Measurements from ENCODE around the gene DIO2. TPM values are rescaled to one million over a fixed set of nuclear protein-coding genes. Genes with fewer than 3 reads are reported as not detected.

The DIO2 gene
- total RNA-seq, 2 donors from 2014 or later, result 0.37 to 1.9 TPM

DNA sequence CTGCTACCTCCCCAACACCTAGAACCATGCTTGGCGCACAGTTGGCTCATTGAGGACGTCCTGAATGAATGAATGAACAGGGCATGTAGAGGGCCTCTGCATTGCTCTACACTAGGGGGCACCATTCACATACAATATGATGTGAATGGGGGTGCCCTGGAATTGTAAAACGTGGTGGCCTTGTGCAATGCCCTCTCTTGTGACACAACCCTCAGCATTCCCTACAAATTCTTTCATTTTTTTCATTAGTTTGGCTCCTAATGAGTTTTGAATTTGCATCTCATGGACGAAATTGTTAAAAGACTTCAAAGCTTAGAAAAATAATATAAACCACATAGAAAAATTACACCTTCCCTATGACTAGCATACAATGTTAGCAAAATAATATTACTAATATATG, 2.3 kb upstream of the DIO2 start:
- Histone ChIP-seq H3K27ac (no peak overlapping the region), H3K9me3 (no peaks in the 10 kb centered on the region), H3K4me1 (no peaks in the 10 kb centered on the region), H3K36me3 (no peaks in the 10 kb centered on the region), H3K4me3 (no peak overlapping the region), H3K27me3 (no peaks in the 10 kb centered on the region), H3K9ac (ENCODE audit: low read depth in 2 of 2, low read length in 2 of 2) (no peak overlapping the region)
- peak; percentile 43 for DNase-seq
- intact Hi-C loops (cut with DNase I), result no loop called here
- peak; percentile 26 for TF ChIP-seq CTCF (IDR thresholded peaks at IDR 0.05)

- Histone ChIP-seq H3K27me3 (no peaks in the 10 kb centered on the region), H3K4me3 (no peak overlapping the region), H3K36me3 (no peaks in the 10 kb centered on the region), H3K9me3 (no peaks in the 10 kb centered on the region), H3K4me1 (no peaks in the 10 kb centered on the region), H3K9ac (ENCODE audit: low read depth in 2 of 2, low read length in 2 of 2) (no peak overlapping the region), H3K27ac (no peak overlapping the region)
- intact Hi-C loops (cut with DNase I), result no loop called here
- no peak for DNase-seq
- no peak for TF ChIP-seq CTCF (IDR thresholded peaks at IDR 0.05)
Observed at GRCh38 chr14:80212023-80212397, 706 bp upstream of the DIO2 start.

GRCh38 chr14:80208461-80208860, 2.8 kb downstream of the DIO2 start:
- Histone ChIP-seq H3K36me3 (no peaks in the 10 kb centered on the region), H3K27me3 (no peaks in the 10 kb centered on the region), H3K9ac (ENCODE audit: low read depth in 2 of 2, low read length in 2 of 2) (no peak overlapping the region), H3K27ac (no peak overlapping the region), H3K4me3 (no peak overlapping the region), H3K4me1 (no peaks in the 10 kb centered on the region), H3K9me3 (no peaks in the 10 kb centered on the region)
- intact Hi-C loops (cut with DNase I), result loop anchor here (10.0 kb wide), 2 partner anchors 636 to 1234 kb away; no protein-coding TSS in a partner anchor
- no peak for DNase-seq
- TF ChIP-seq CTCF (IDR thresholded peaks at IDR 0.05), result no peak

- Histone ChIP-seq H3K27ac (no peak overlapping the region), H3K9me3 (no peaks in the 10 kb centered on the region), H3K9ac (ENCODE audit: low read depth in 2 of 2, low read length in 2 of 2) (no peak overlapping the region), H3K36me3 (no peaks in the 10 kb centered on the region), H3K27me3 (no peaks in the 10 kb centered on the region), H3K4me3 (no peak overlapping the region), H3K4me1 (no peaks in the 10 kb centered on the region)
- no peak for TF ChIP-seq CTCF (IDR thresholded peaks at IDR 0.05)
- intact Hi-C loops (cut with DNase I), result loop anchor here (10.0 kb wide), 2 partner anchors 638 to 1232 kb away; no protein-coding TSS in a partner anchor
- DNase-seq, result no peak
Observed at GRCh38 chr14:80206351-80207080, 4.8 kb downstream of the DIO2 start.

DNA sequence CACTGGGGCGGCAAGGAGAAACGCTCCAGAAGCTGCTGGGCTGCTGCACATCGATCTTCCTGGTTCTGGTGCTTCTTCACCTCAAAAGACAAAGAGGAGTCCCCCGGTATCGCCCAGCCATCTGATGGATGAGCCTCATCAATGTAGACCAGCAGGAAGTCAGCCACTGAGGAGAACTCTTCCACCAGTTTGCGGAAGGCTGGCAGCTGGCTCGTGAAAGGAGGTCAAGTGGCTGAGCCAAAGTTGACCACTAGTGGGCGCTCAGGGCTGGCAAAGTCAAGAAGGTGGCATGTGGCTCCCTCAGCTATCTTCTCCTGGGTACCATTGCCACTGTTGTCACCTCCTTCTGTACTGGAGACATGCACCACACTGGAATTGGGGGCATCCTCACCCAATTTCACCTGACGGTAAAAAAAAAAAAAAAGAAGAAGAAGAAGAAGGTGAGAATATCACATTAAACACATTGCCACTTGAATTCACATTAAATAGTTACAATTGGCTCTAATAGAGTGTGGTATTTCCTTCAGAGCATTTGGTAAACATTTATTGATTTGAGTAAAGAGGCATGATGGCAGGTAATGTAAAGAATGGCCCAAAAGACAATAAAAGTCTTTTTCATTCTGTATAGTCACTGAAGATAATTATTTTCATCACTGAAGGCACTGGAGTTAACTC, 8.3 kb downstream of the DIO2 start:
- Histone ChIP-seq H3K9me3 (no peaks in the 10 kb centered on the region), H3K4me3 (no peak overlapping the region), H3K27ac (no peak overlapping the region), H3K36me3 (no peaks in the 10 kb centered on the region), H3K4me1 (no peaks in the 10 kb centered on the region), H3K27me3 (no peaks in the 10 kb centered on the region), H3K9ac (ENCODE audit: low read depth in 2 of 2, low read length in 2 of 2) (no peak overlapping the region)
- peak; percentile 39 for DNase-seq
- peak; percentile 10 for TF ChIP-seq CTCF (IDR thresholded peaks at IDR 0.05)
- intact Hi-C loops (cut with DNase I), result loop anchor here (10.0 kb wide), 2 partner anchors 642 to 1228 kb away; no protein-coding TSS in a partner anchor
